Measurements from ENCODE around the gene LRRC42.

The LRRC42 gene

GRCh38 chr1:53947172-53947907 lies 1.2 kb downstream of the LRRC42 start:
- peak overlapping the region; percentile 72 for H3K4me3 ChIP-seq (ENCODE audit: insufficient read depth, low read length, poor library complexity, severe bottlenecking)
- H4K20me1 ChIP-seq (ENCODE audit: low read depth, low read length), result no peaks in the 10 kb centered on the region
- peak overlapping the region; percentile 68 for H3K9ac ChIP-seq (ENCODE audit: low read length)
- H3K36me3 ChIP-seq (ENCODE audit: low read length), result no peaks in the 10 kb centered on the region
- H3K79me2 ChIP-seq (ENCODE audit: insufficient read depth, low read length), result peaks cover 47% of the 10 kb centered on the region
- H3K9me2 ChIP-seq (replicated peaks; ENCODE audit: insufficient read depth, low read length), result no peaks in the 10 kb centered on the region
- H3F3A ChIP-seq (ENCODE audit: insufficient read depth), result peaks cover 14% of the 10 kb centered on the region; the same call in 1 of the 2 replicates
- no peaks in the 10 kb centered on the region for H3K27me3 ChIP-seq (ENCODE audit: low read length)
- H2AFZ ChIP-seq (ENCODE audit: low read depth, low read length, severe bottlenecking), result no peak overlapping the region
- H3K9me3 ChIP-seq (ENCODE audit: insufficient read depth, low read length), result no peaks in the 10 kb centered on the region
- H3K4me2 ChIP-seq (ENCODE audit: low read depth, low read length, poor library complexity, severe bottlenecking), result peak overlapping the region; percentile 82
- H3K27ac ChIP-seq (ENCODE audit: low read depth, low read length), result peak overlapping the region; percentile 61
- TF ChIP-seq CTCF (IDR thresholded peaks at IDR 0.05; ENCODE audit: insufficient read depth, low read length, poor library complexity, severe bottlenecking), result no peak
- no peak for TF ChIP-seq EZH2phosphoT487 (conservative IDR thresholded peaks at IDR 0.05; ENCODE audit: low read length)

- no peak for TF ChIP-seq EZH2phosphoT487 (conservative IDR thresholded peaks at IDR 0.05; ENCODE audit: low read length)
- no peak for TF ChIP-seq CTCF (IDR thresholded peaks at IDR 0.05; ENCODE audit: insufficient read depth, low read length, poor library complexity, severe bottlenecking)
These were observed 2.1 kb downstream of the LRRC42 start for GRCh38 chr1:53948291-53948690.

GRCh38 chr1:53949023-53949990 lies 3.2 kb downstream of the LRRC42 start:
- Histone ChIP-seq H3K4me2 (ENCODE audit: low read depth, low read length, poor library complexity, severe bottlenecking) (no peak overlapping the region), H3K9ac (ENCODE audit: low read length) (no peak overlapping the region), H3K27me3 (ENCODE audit: low read length) (no peaks in the 10 kb centered on the region), H3K79me2 (ENCODE audit: insufficient read depth, low read length) (peaks cover 30% of the 10 kb centered on the region), H3F3A (ENCODE audit: insufficient read depth) (peaks cover 11% of the 10 kb centered on the region; the same call in 1 of the 2 replicates), H3K4me3 (ENCODE audit: insufficient read depth, low read length, poor library complexity, severe bottlenecking) (no peak overlapping the region), H3K27ac (ENCODE audit: low read depth, low read length) (no peak overlapping the region), H3K9me2 (replicated peaks; ENCODE audit: insufficient read depth, low read length) (no peaks in the 10 kb centered on the region), H2AFZ (ENCODE audit: low read depth, low read length, severe bottlenecking) (no peak overlapping the region), H4K20me1 (ENCODE audit: low read depth, low read length) (no peaks in the 10 kb centered on the region), H3K36me3 (ENCODE audit: low read length) (0 out of 2 replicates have a peak, but pooled peaks cover 2% of the 10 kb centered on the region), H3K9me3 (ENCODE audit: insufficient read depth, low read length) (no peaks in the 10 kb centered on the region)
- TF ChIP-seq CTCF (IDR thresholded peaks at IDR 0.05; ENCODE audit: insufficient read depth, low read length, poor library complexity, severe bottlenecking), result peak; percentile 46
- no peak for TF ChIP-seq EZH2phosphoT487 (conservative IDR thresholded peaks at IDR 0.05; ENCODE audit: low read length)

More at GRCh38 chr1:53948291-53948690, 2.1 kb downstream of the LRRC42 start:
- H3K9ac ChIP-seq (ENCODE audit: low read length), result no peak overlapping the region
- H3K4me2 ChIP-seq (ENCODE audit: low read depth, low read length, poor library complexity, severe bottlenecking), result peak overlapping the region; percentile 82
- H3K79me2 ChIP-seq (ENCODE audit: insufficient read depth, low read length), result peaks cover 40% of the 10 kb centered on the region
- H2AFZ ChIP-seq (ENCODE audit: low read depth, low read length, severe bottlenecking), result no peak overlapping the region
- no peak overlapping the region for H3K27ac ChIP-seq (ENCODE audit: low read depth, low read length)
- H3K27me3 ChIP-seq (ENCODE audit: low read length), result no peaks in the 10 kb centered on the region
- H3K36me3 ChIP-seq (ENCODE audit: low read length), result no peaks in the 10 kb centered on the region
- H4K20me1 ChIP-seq (ENCODE audit: low read depth, low read length), result no peaks in the 10 kb centered on the region
- no peaks in the 10 kb centered on the region for H3K9me3 ChIP-seq (ENCODE audit: insufficient read depth, low read length)
- H3F3A ChIP-seq (ENCODE audit: insufficient read depth), result peaks cover 14% of the 10 kb centered on the region; the same call in 1 of the 2 replicates
- no peaks in the 10 kb centered on the region for H3K9me2 ChIP-seq (replicated peaks; ENCODE audit: insufficient read depth, low read length)
- H3K4me3 ChIP-seq (ENCODE audit: insufficient read depth, low read length, poor library complexity, severe bottlenecking), result no peak overlapping the region

All from SU-DHL-6 (cell line).